Endothelial cell of umbilical vein (primary cell): ENCODE measurements around the gene PPP4R4. TPM values are rescaled to one million over a fixed set of nuclear protein-coding genes. Genes with fewer than 3 reads are reported as not detected.

Source experiments
- BruUV-seq: library from RNA; stranded (reverse); fragments of 400-500 nt; replicated peaks from 2 replicates; lab custom pipeline; 2021; lab: Mats Ljungman, UMichigan
- CTCF ChIA-PET: fragments of 300-600, 350-600 bp; sonication (Branson Sonifier 250); formaldehyde crosslinking; loops from one replicate; lab custom pipeline; 2021; ENCODE audit warnings: antibody characterized with exemption, inconsistent platforms; lab: Charles Lee
- POLR2A ChIA-PET: fragments of 300-600, 350-600 bp; sonication (Branson Sonifier 250); formaldehyde crosslinking; loops from one replicate; lab custom pipeline; 2021; ENCODE audit warnings: antibody characterized with exemption, inconsistent platforms; lab: Charles Lee
- DNase-seq: peaks from one replicate; pipeline ENCODE4 v3.0.0-alpha.2; 2011; ENCODE audit warnings: low read depth, low spot score
- FAIRE-seq: peaks from 2 replicates; lab custom pipeline; 2011; peaks lifted over from hg19 to GRCh38; lab: Jason Lieb, UNC
- H2AFZ ChIP-seq: 2 replicates; pipeline ENCODE4 v1.6.0; 2012; ENCODE audit warnings: low read depth, low read length, control low read depth, inconsistent platforms
- H3K27ac ChIP-seq: 2 replicates; pipeline ENCODE4 v1.5.1; 2011; ENCODE audit warnings: low read depth, mild to moderate bottlenecking, control low read depth, low read length, moderate library complexity; ENCODE audit not compliant: insufficient read depth
- H3K27me3 ChIP-seq, 2 experiments: 2 replicates each; pipeline versions ENCODE4 v1.6.0 to v1.6.1; 2011; ENCODE audit warnings: low read length in 2 of 2, mixed read lengths in 1 of 2; ENCODE audit not compliant: control insufficient read depth in 2 of 2, insufficient read depth in 2 of 2
- H3K36me3 ChIP-seq, 2 experiments: 2 replicates in 1 of 2; 3 replicates in 1 of 2; pipeline ENCODE4 v1.5.1; 2011; ENCODE audit warnings: low read length in 2 of 2, mild to moderate bottlenecking in 1 of 2, moderate library complexity in 1 of 2; ENCODE audit not compliant: control insufficient read depth in 2 of 2, insufficient read depth in 2 of 2; ENCODE audit errors: extremely low read depth in 1 of 2
- H3K4me1 ChIP-seq: 3 replicates; pipeline ENCODE4 v1.5.1; 2011; ENCODE audit warnings: mild to moderate bottlenecking, low read length; ENCODE audit not compliant: control insufficient read depth, insufficient read depth; ENCODE audit errors: extremely low read depth
- H3K4me2 ChIP-seq: 2 replicates; pipeline ENCODE4 v1.6.1; 2011; ENCODE audit warnings: low read length, control low read depth, mixed read lengths; ENCODE audit not compliant: insufficient read depth
- H3K4me3 ChIP-seq, 3 experiments: fragments of 200-600 bp in 1 of 3; sonication (generic), shearing (Covaris generic) in 1 of 3; replicated peaks in 1 of 3; 2 replicates each; pipeline ENCODE4 v1.5.1; 2011 to 2016; ENCODE audit warnings: control low read depth in 3 of 3, low read length in 3 of 3, mild to moderate bottlenecking in 2 of 3, inconsistent platforms in 1 of 3, low read depth in 1 of 3, moderate library complexity in 1 of 3; ENCODE audit not compliant: insufficient read depth in 1 of 3
- H3K79me2 ChIP-seq: 2 replicates; pipeline ENCODE4 v1.6.0; 2012; ENCODE audit warnings: low read length, inconsistent platforms; ENCODE audit not compliant: control insufficient read depth, insufficient read depth
- H3K9ac ChIP-seq: replicated peaks from 2 replicates; pipeline ENCODE3; 2011; ENCODE audit warnings: low read length, control low read depth; ENCODE audit not compliant: insufficient read depth; ENCODE audit errors: extremely low read depth
- H3K9me1 ChIP-seq: replicated peaks from 3 replicates; pipeline ENCODE4 v1.6.0; 2011; ENCODE audit warnings: mild to moderate bottlenecking, low read length; ENCODE audit not compliant: control insufficient read depth, insufficient read depth; ENCODE audit errors: extremely low read depth
- H3K9me3 ChIP-seq: replicated peaks from 2 replicates; pipeline ENCODE4 v1.5.1; 2012; ENCODE audit warnings: low read length, inconsistent platforms; ENCODE audit not compliant: control insufficient read depth, insufficient read depth
- H4K20me1 ChIP-seq: replicated peaks from 2 replicates; pipeline ENCODE3; 2011; ENCODE audit warnings: mild to moderate bottlenecking, low read length; ENCODE audit not compliant: control insufficient read depth, insufficient read depth; ENCODE audit errors: extremely low read depth
- EZH2 ChIP-seq: IDR thresholded peaks from 2 replicates; pipeline ENCODE4 v1.6.1; 2012; ENCODE audit warnings: borderline replicate concordance, low read depth, mild to moderate bottlenecking, moderate library complexity, low read length, inconsistent platforms; ENCODE audit not compliant: severe bottlenecking
- FOS ChIP-seq: IDR thresholded peaks from 2 replicates; pipeline ENCODE4 v1.6.1; 2011; ENCODE audit warnings: mild to moderate bottlenecking, low read length, moderate library complexity, borderline replicate concordance; ENCODE audit not compliant: insufficient read depth
- GATA2 ChIP-seq: IDR thresholded peaks from 2 replicates; pipeline ENCODE4 v1.7.0; 2011; ENCODE audit warnings: low read depth, mild to moderate bottlenecking, moderate library complexity, mixed read lengths, low read length; ENCODE audit not compliant: insufficient read length, insufficient read depth
- JUN ChIP-seq: IDR thresholded peaks from 2 replicates; pipeline ENCODE4 v1.6.1; 2011; ENCODE audit warnings: borderline replicate concordance, low read depth; ENCODE audit not compliant: insufficient read length, insufficient read depth
- MAX ChIP-seq: IDR thresholded peaks from 2 replicates; pipeline ENCODE4 v1.6.1; 2011; ENCODE audit not compliant: insufficient read depth, insufficient read length
- MYC ChIP-seq: IDR thresholded peaks from one replicate; pipeline ENCODE4 v1.6.1; 2011; ENCODE audit warnings: mild to moderate bottlenecking, low read depth, low read length
- POLR2AphosphoS5 ChIP-seq: IDR thresholded peaks from 2 replicates; pipeline ENCODE4 v1.6.1; 2012; ENCODE audit warnings: low read depth, mild to moderate bottlenecking, control low read depth, low read length, moderate library complexity; ENCODE audit not compliant: insufficient read depth
- dilution Hi-C: fragments of 300-500 bp; cut with MboI; formaldehyde crosslinking; loops from one replicate; pipeline ENCODE4 v1.15.0; 2019; ENCODE audit warnings: low sequenced_read_pairs; ENCODE audit not compliant: extremely low pct_ligation_motif_present
- intact Hi-C: fragments of 100-400 bp; cut with micrococcal nuclease; formaldehyde crosslinking; loops from one replicate; pipeline ENCODE4 v1.10.0; 2022
- polyA plus RNA-seq, 4 experiments: library from polyadenylated mRNA; depleted of rRNA in 3 of 4; stranded (reverse) in 3 of 4; unstranded in 1 of 4; fragments of >200 nt; gene quantifications; 2 replicates each; pipeline versions ENCODE4 v1.2.1 to v1.2.3, GENCODE V29; 2011 to 2012; ENCODE audit warnings: missing spikeins in 1 of 4
- total RNA-seq: library from RNA; stranded (reverse); gene quantifications from 2 replicates; pipeline ENCODE4 v1.2.3, GENCODE V29; 2021
- TF ChIP-seq, protein P1 (sequence below), 2 donors: IDR thresholded peaks; 1 replicate in 1 of 2; 2 replicates in 1 of 2; pipeline ENCODE4 v1.5.1; 2011; ENCODE audit warnings: low read length in 2 of 2, mild to moderate bottlenecking in 2 of 2, moderate library complexity in 2 of 2, control low read depth in 1 of 2, inconsistent platforms in 1 of 2, low read depth in 1 of 2; ENCODE audit not compliant: insufficient read depth in 1 of 2; ENCODE audit errors: extremely low read depth in 1 of 2

PPP4R4 gene
- total and polyA plus RNA-seq, 2 donors (not counting 3 experiments of a cell fraction or from before 2014, with no cell fraction given), result not detected

- Histone ChIP-seq H3K79me2 (no peaks in the 10 kb centered on the region), H3K9me1 (no peaks in the 10 kb centered on the region), H2AFZ (no peak overlapping the region), H3K27ac (no peak overlapping the region), H3K9me3 (no peaks in the 10 kb centered on the region), H4K20me1 (no peaks in the 10 kb centered on the region), H3K4me1 (no peaks in the 10 kb centered on the region), H3K4me2 (no peak overlapping the region), H3K9ac (no peak overlapping the region), H3K4me3 (no peak overlapping the region), H3K27me3 (peaks cover 3 to 5% of the 10 kb centered on the region in 2 experiments), H3K36me3 (no peaks in the 10 kb centered on the region)
- FAIRE-seq (no peak), DNase-seq (no peak)
- dilution Hi-C loops (no loop called here), intact Hi-C loops (loop anchor here (10.0 kb wide), 2 partner anchors 405 to 485 kb away; no protein-coding TSS in a partner anchor)
- BruUV-seq, result no TSS peak
- ChIA-PET POLR2A (no interaction called here), CTCF (interaction anchor here (0.6 to 4.1 kb wide), 6 partner anchors 10 to 122 kb away, joined by 3 to 347 read pairs (median 6); partner anchors contain the start of gene IFI27L2)
- TF ChIP-seq FOS (no peak), EZH2 (no peak), JUN (no peak), MYC (no peak), POLR2AphosphoS5 (no peak), MAX (no peak)
Observed at GRCh38 chr14:94139421-94139820, 34.7 kb upstream of the PPP4R4 start.

DNA sequence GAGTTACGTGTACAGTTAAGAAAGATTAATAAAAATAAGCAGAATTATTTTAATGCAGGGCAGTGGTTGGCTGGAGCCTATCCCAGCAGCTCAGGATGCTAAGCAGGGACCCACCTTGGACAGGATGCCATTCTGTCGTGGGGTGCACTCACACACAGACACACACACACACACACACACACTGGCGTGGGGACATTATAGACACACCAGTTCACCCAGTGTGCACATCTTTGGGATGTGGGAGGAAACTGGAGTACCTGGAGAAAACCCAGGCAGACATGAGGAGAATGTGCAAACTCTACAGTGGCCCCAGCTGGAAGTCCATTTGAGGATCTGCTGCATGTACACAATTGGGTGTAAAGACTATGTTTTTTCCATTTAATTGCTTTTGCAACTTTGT is 31.9 kb upstream of the PPP4R4 start:
- H3K4me2 ChIP-seq, result no peak overlapping the region
- H2AFZ ChIP-seq, result no peak overlapping the region
- BruUV-seq, result no TSS peak
- dilution Hi-C loops (no loop called here), intact Hi-C loops (no loop called here)
- no peaks in the 10 kb centered on the region for H3K79me2 ChIP-seq
- ChIA-PET POLR2A (no interaction called here), CTCF (interaction anchor here (0.7 to 3.8 kb wide), 9 partner anchors 10 to 206 kb away, joined by 3 to 46 read pairs (median 4); partner anchors contain the start of genes DDX24 and IFI27L1)
- H4K20me1 ChIP-seq, result no peaks in the 10 kb centered on the region
- H3K9me1 ChIP-seq, result no peaks in the 10 kb centered on the region
- TF ChIP-seq GATA2 (no peak), MYC (no peak)
- TF ChIP-seq, protein P1, sequence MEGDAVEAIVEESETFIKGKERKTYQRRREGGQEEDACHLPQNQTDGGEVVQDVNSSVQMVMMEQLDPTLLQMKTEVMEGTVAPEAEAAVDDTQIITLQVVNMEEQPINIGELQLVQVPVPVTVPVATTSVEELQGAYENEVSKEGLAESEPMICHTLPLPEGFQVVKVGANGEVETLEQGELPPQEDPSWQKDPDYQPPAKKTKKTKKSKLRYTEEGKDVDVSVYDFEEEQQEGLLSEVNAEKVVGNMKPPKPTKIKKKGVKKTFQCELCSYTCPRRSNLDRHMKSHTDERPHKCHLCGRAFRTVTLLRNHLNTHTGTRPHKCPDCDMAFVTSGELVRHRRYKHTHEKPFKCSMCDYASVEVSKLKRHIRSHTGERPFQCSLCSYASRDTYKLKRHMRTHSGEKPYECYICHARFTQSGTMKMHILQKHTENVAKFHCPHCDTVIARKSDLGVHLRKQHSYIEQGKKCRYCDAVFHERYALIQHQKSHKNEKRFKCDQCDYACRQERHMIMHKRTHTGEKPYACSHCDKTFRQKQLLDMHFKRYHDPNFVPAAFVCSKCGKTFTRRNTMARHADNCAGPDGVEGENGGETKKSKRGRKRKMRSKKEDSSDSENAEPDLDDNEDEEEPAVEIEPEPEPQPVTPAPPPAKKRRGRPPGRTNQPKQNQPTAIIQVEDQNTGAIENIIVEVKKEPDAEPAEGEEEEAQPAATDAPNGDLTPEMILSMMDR (IDR thresholded peaks at IDR 0.05; ENCODE audit: extremely low read depth in 1 of 2, insufficient read depth in 1 of 2, low read depth in 1 of 2, low read length in 2 of 2), result no peak
- H3K27me3 ChIP-seq, result no peaks in the 10 kb centered on the region
- no peaks in the 10 kb centered on the region for H3K4me1 ChIP-seq
- H3K36me3 ChIP-seq, result no peaks in the 10 kb centered on the region
- DNase-seq (no peak), FAIRE-seq (no peak)
- H3K4me3 ChIP-seq, result no peak overlapping the region
- no peaks in the 10 kb centered on the region for H3K9me3 ChIP-seq
- H3K9ac ChIP-seq, result no peak overlapping the region
- no peak overlapping the region for H3K27ac ChIP-seq
